GM19238 (cell line): ENCODE data around the gene DSC3.

Experiments used
- DNase-seq: peaks from one replicate; pipeline ENCODE4 v3.0.0; 2011; ENCODE audit warnings: low spot score; ENCODE audit not compliant: insufficient read length

The DSC3 gene

DNA sequence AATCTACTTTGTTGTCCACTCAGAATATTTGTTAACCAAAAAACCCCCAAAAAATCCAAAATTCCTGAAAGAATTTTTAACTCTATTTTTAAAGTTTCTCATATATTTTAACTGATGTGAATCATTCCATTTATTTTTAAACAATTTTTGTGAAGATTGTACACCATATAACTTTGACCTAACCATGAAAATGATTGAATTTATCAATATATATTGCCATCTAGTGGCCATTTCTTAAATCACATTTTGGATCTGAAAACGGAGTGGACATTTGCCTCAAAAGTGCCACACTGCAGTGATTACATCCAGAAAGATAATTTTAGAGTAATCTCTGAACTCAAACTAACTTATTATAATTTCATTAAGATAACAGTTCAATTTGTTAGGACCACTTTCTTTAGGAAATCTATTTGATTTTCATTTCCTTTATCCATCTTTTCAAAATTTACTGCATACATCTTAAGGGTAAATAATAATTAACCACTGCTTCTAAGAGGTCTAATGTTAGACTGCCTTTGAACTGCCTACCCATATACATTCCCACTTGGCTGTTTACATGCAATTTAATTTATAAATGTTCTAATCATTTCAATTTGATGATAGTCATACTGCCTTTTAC lies 71.1 kb downstream of the DSC3 start:
- no peak for DNase-seq

DNA sequence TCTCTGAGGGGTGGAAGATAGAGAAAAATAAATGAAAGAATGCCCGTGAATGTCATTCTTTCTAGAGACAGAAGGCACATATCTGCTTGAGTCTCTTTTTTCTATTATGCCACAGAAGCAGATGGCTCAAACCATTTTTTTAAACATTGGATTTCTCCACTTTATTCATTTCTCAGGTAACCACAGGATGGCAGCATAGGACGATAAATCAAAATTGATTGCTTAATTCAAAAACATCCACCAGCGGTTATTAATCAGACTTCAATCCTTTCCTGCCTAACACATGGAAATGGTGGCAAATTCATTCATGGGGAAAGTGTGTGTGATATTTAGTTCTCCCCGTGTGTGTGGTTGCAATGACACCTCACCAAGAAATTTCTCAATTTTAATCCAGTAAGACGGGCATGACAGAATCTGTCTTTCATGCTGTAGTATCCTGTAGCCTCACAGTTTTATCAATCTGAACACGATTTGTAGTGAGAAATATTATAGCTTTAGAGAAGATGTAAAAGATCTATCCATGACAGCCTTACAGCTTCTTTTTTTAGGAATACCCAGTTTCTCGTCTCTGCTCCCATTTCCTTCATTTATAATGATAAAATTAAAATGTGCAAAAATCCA lies 72.2 kb downstream of the DSC3 start:
- no peak for DNase-seq

DNA sequence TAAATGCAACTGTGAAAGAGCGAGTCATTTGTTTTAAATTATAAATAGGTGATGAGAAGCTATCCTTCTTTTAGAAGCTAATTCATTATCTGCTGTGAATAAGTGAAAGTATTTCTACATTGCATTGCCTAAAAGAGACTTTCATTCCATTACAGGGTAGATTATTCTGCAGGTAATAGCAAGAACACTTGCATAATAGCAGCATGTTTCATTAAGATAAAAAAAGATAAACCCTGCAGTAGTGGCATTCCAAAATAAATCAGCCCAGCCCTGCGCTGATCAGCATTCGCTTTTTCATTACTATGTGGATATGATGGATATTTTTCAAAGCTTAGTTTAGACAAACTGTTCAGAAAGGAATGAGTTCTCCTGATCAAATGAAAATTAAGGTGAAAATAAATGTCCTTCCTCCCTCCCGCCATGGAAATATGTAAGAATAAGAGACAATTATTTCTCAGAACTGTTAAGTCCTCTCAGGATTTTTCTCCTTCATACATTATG lies 72.8 kb downstream of the DSC3 start:
- no peak for DNase-seq

DNA sequence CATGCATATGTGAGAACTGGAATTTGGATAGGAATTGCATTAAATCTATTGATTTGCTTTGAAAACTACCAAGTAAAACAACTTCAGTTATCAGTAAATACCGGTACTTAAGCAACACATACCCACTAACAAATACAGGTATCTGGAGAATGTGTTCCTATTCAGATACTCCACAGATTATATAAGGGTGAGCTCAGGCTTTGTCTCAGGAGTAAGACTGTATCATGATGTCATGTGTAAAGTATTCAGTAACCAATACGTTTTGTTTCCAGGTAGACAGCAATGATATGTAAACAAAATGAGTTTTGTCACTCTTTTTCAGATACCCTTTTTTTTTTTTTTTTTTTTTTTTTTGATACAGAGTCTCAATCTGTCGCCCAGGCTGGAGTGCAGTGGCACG lies 74.8 kb downstream of the DSC3 start:
- no peak for DNase-seq

DNA sequence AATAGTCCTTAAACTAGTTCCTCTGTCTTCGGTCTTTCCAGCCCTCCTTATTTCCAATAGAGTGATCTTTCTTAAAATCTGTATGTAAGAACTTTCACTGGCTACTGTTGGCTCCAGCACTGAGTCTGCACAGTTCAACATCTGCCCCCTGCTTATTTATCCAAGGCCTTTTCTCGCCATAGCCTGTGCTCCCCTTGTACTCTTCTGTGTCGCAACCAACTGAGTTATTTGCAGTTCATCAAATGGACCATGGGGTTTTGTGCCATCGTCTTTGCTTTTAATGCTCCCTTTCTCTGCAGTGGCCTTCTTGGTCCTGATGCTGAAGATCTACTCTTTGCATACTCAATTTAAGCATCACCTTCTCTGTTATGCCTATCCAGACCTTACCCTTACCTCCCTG lies 77.3 kb downstream of the DSC3 start:
- no peak for DNase-seq

DNA sequence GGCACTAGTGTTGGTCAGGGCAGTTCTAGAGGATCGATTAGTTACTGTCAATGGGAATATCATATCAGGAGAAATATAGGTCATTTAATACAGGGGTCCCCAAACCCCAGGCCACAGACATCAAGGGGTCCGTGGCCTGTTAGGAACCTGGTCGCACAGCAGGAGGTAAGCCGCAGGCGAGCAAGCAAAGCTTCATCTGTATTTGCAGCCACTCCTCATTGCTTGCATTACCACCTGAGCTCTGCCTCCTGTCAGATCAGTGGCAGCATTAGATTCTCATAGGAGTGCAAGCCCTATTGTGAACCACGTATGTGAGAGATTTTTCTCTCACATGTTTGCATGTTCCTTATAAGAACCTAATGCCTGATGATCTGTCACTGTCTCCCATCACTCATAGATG lies 81.9 kb downstream of the DSC3 start:
- DNase-seq, result no peak

DNA sequence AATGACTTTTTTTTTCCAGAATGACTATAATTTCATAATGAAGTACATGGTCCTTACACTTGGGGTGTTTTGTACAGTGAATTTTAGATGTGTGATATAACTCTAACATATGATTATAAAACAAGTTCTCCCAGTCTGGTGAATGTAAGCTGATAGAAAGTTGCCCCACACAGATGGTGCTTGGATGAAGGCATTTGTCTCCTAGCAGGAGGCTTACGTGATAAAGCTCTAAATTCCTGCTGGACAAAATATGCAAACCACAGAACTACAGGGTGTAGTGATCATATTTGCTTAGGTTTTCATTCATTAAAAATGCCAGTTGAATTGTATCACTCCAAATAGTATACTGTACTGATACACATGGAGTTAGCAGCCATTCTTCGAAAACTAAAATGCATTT lies 85.5 kb downstream of the DSC3 start:
- DNase-seq, result no peak

DNA sequence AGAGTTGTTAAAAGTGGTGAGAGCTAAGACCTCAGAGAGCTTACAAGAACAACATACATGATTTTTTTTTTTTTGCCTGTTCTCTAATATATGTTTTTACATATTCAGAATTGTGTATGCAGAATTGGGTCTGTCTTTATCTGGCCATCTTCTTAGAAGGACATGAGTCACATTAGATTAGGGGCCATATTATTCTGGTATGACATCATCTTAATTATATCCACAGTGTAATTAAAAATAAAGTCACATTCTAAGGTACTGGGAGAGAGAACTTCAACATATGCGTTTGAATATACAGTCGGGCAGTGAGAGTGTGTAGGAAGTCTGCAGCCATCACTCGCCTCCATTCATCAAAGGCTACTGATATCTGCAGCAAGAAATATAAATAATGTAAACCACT lies 88.3 kb downstream of the DSC3 start:
- no peak for DNase-seq

DNA sequence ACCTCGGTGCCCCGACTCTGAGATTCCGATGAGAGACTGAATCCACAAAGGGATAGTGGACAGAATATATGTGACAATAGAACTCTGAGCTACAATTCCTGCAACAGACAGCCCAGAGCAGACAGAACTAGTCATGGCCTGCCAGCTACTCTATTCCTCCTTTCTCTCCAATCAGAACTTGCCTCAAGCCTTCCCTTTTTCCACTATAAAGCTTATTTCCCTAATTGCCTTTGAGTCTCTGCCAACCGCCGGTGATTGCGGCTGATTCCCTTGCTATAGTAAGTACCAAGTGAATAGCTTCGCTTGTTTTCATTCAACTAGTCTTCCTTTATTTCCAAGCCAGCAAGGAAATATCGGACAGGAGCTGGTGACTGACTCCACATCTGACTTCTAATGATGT lies 96.8 kb downstream of the DSC3 start:
- no peak for DNase-seq

DNA sequence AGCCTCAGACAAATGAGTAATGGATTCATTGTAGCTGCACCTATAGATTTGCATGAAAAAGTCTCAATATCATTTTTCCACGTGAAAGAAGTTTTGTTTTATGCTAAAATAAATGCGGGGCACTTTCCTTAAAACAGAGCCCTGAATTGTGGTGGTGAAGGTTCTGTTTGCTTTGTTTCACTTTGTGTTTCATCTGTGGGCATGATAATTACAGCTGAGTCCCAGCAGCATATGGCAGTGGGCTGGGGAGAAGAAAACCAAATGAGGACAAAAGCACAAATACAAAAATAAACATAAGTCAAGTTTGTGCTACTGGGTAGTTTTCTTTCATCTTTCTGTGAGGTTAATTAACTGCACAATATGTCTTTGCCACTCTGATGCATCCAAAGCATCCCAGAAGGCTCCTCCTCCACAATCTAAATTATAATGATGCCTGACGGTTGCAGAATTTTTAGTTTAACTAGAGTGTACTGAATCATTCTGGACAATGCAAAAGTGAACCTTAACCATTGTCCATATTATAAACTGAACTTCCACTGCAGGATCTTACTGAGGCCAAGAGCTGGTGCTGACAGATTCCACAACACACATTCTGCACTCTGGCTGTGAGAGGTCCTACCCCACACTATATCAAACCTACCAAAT lies 97.6 kb downstream of the DSC3 start:
- DNase-seq, result no peak

DNA sequence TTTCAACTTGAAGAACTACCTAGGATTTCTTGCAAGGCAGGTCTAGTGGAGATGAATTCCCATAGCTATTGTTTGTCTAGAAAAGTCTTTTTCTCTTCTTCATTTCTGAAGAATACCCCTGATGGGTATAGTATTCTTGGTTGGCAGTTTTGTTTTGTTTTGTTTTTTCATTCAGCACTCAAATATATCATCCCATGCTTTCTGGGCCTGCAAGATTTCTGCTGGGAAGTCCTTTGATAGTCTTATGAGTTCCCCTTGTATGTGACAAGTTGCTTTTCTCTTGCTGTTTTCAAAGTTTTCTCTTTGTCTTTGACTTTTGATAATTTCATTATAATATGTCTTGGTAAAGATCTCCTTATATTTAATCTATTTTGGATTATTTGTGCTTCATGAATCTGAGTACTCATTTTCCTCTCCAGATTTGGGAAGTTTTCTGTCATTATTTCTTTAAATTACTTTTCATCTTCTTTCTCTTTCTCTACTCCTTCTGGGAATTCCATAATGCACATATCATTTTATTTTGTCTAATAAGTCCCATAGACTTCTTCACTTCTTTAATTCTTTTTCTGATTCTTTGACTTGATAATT lies 101.5 kb downstream of the DSC3 start:
- no peak for DNase-seq
